ENCODE results near the gene PNPLA6. TPM values are rescaled to one million over a fixed set of nuclear protein-coding genes. Genes with fewer than 3 reads are reported as not detected.

The PNPLA6 gene
- total and polyA plus RNA-seq, 2 of the 4 experiments (the other 2 are of a cell fraction), result 17.9 to 52.7 TPM

DNA sequence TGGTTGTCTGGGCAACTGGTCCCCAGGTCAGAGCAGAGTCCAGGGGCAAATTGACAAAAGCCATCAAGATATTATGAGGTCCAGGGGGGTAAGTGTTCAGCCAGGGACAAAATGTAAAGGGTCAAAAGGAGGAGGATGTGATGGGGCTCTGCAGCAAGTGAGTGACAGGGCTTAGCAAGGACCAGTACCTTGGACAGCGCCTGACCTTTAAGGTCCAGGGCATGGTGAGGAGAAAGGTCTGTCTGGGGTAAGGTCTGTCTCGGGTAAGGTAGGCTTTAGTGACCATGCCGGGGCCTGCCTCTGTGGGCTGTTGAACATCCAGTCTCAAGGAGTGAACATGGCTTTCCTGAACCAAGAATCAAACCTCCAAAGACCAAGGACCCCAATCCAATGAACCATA is 25.9 kb upstream of the PNPLA6 start:
- H3K18ac ChIP-seq (ENCODE audit: low read depth, low read length), result no peak overlapping the region
- no peak overlapping the region for H2AK5ac ChIP-seq (ENCODE audit: low read depth, low read length)
- H3K4me2 ChIP-seq (ENCODE audit: low read depth, low read length), result no peak overlapping the region
- no peak for TF ChIP-seq SMC3 (IDR thresholded peaks at IDR 0.05; ENCODE audit: low read depth, low read length)
- no peak for TF ChIP-seq CHD1 (IDR thresholded peaks at IDR 0.05; ENCODE audit: low read depth, low read length)
- no peak for TF ChIP-seq MAFK (IDR thresholded peaks at IDR 0.05; ENCODE audit: low read depth, low read length)
- TF ChIP-seq CEBPB (IDR thresholded peaks at IDR 0.05; ENCODE audit: low read depth, low read length), result no peak
- no peak for TF ChIP-seq MAZ (IDR thresholded peaks at IDR 0.05; ENCODE audit: borderline replicate concordance, low read depth, low read length)
- TF ChIP-seq MXI1 (IDR thresholded peaks at IDR 0.05; ENCODE audit: borderline replicate concordance, low read depth, low read length), result no peak
- no peak for TF ChIP-seq RCOR1 (IDR thresholded peaks at IDR 0.05; ENCODE audit: insufficient replicate concordance, low read length)
- TF ChIP-seq POLR2A (IDR thresholded peaks at IDR 0.05; ENCODE audit: low read depth, low read length), result no peak
- no peak for TF ChIP-seq RAD21 (IDR thresholded peaks at IDR 0.05; ENCODE audit: low read length)
- no peak overlapping the region for H4K91ac ChIP-seq (ENCODE audit: insufficient read depth, low read depth, low read length)
- no peaks in the 10 kb centered on the region for H3K9me1 ChIP-seq (ENCODE audit: insufficient read depth, low read length)
- no peak overlapping the region for H3K23ac ChIP-seq (ENCODE audit: low read depth, low read length)
- H2BK5ac ChIP-seq (ENCODE audit: low read depth, low read length, poor library complexity, severe bottlenecking), result no peak overlapping the region
- intact Hi-C loops (cut with micrococcal nuclease), result no loop called here
- H2BK15ac ChIP-seq (ENCODE audit: low read depth, low read length), result no peak overlapping the region
- dilution Hi-C loops (cut with HindIII; ENCODE audit: low sequenced_read_pairs, unreplicated experiment), result no loop called here
- no peak overlapping the region for H3K4ac ChIP-seq (ENCODE audit: low read depth, low read length)
- H3K36me3 ChIP-seq (ENCODE audit: control insufficient read depth, insufficient read depth, low read length), result no peaks in the 10 kb centered on the region
- H2AK9ac ChIP-seq (replicated peaks; ENCODE audit: low read depth, low read length, poor library complexity), result no peak overlapping the region
- H4K20me1 ChIP-seq (ENCODE audit: insufficient read depth, low read length), result no peaks in the 10 kb centered on the region
- H3K4me1 ChIP-seq (ENCODE audit: control insufficient read depth, insufficient read depth, low read length), result peaks cover 3% of the 10 kb centered on the region; the same call in 1 of the 2 replicates
- no peak overlapping the region for H4K8ac ChIP-seq (ENCODE audit: low read depth in 2 of 2, low read length in 2 of 2)
- no peak overlapping the region for H2BK20ac ChIP-seq (ENCODE audit: low read depth, low read length)
- H3K79me1 ChIP-seq (ENCODE audit: low read depth in 1 of 2, low read length in 2 of 2), result no peaks in the 10 kb centered on the region
- no peak overlapping the region for H3K56ac ChIP-seq (ENCODE audit: extremely low read depth, insufficient read depth, low read length)
- 37% methylated on average over 2 of the region's 3 CpGs; no CpG with 5 or more reads in 1 of the 2 experiments for WGBS, 2 experiments (ENCODE audit: extremely low coverage in 2 of 2, insufficient read length in 1 of 2)
- BruUV-seq (replicated peaks), result no TSS peak
- peaks cover 7% of the 10 kb centered on the region for H3K27me3 ChIP-seq (ENCODE audit: control insufficient read depth, insufficient read depth, low read length)
- no peak overlapping the region for H2BK120ac ChIP-seq (ENCODE audit: low read depth, low read length)
- CTCF ChIA-PET, result interaction anchor here (3.0 kb wide), 1 partner anchor 12 kb away, joined by 8 read pairs; a partner anchor contains a TSS
- ATAC-seq (ENCODE audit: low read depth) (no peak), DNase-seq (no peak)
- H3K9me3 ChIP-seq (ENCODE audit: control insufficient read depth, insufficient read depth, low read length), result no peaks in the 10 kb centered on the region
- no peak overlapping the region for H3K9ac ChIP-seq (ENCODE audit: low read depth, low read length)
- POLR2A ChIA-PET (ENCODE audit: unreplicated experiment), result no interaction called here
- H2AFZ ChIP-seq (replicated peaks; ENCODE audit: low read length, poor library complexity), result no peak overlapping the region
- in situ Hi-C loops (cut with MboI; ENCODE audit: low sequenced_read_pairs), result no loop called here
- H4K5ac ChIP-seq (ENCODE audit: low read depth, low read length), result no peak overlapping the region
- H3K27ac ChIP-seq (ENCODE audit: insufficient read depth, low read length), result no peak overlapping the region
- no peak overlapping the region for H3K14ac ChIP-seq (replicated peaks; ENCODE audit: low read depth, low read length)
- no peak overlapping the region for H3K4me3 ChIP-seq (ENCODE audit: insufficient read depth, low read depth, low read length)
